ENCODE measurements around the gene TAF10. TPM values are rescaled to one million over a fixed set of nuclear protein-coding genes. Genes with fewer than 3 reads are reported as not detected.

Gene TAF10
- total RNA-seq, 1 donor from 2014 or later, result 112 TPM

GRCh38 chr11:6629892-6630631, 18.0 kb upstream of the TAF10 start:
- Histone ChIP-seq H3K36me3 (peaks cover 72% of the 10 kb centered on the region), H3K27me3 (ENCODE audit: low read depth) (no peaks in the 10 kb centered on the region), H3K27ac (no peak overlapping the region), H3K4me1 (peaks cover 9% of the 10 kb centered on the region), H3K9me3 (no peaks in the 10 kb centered on the region), H3K4me3 (peak overlapping the region; percentile 32)
- TF ChIP-seq CTCF (IDR thresholded peaks at IDR 0.05), result no peak
- intact Hi-C loops (cut with DNase I), result no loop called here
- ATAC-seq (peak; percentile 22 to 67), DNase-seq (no peak)

GRCh38 chr11:6629573-6629891, 17.5 kb upstream of the TAF10 start:
- intact Hi-C loops (cut with DNase I), result no loop called here
- H3K4me3 ChIP-seq, result no peak overlapping the region
- no peak for DNase-seq
- H3K9me3 ChIP-seq, result no peaks in the 10 kb centered on the region
- no peaks in the 10 kb centered on the region for H3K27me3 ChIP-seq (ENCODE audit: low read depth)
- peaks cover 4% of the 10 kb centered on the region for H3K4me1 ChIP-seq
- no peak for TF ChIP-seq CTCF (IDR thresholded peaks at IDR 0.05)
- no peak overlapping the region for H3K27ac ChIP-seq
- peaks cover 76% of the 10 kb centered on the region for H3K36me3 ChIP-seq
- no peak for ATAC-seq

DNA sequence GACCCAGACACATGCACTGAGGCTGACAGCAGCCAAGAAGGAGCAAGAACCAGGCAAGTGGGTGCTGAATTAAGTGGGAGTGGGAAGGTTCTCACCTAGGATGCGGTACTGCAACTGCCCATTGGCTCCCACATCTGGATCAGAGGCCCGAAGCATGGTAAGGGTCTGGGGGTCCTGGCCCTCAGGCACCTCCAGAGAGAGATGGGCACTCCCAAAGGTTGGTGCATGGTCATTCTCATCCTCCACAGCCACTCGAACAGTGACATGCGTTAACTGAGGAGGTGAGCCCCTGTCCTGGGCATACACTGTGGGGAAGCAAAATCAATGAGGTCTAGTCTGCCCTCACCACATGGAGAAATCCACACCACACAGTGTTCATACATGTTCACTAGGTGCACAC, 16.5 kb upstream of the TAF10 start:
- H3K4me1 ChIP-seq, result no peaks in the 10 kb centered on the region
- H3K9me3 ChIP-seq, result no peaks in the 10 kb centered on the region
- no peak for DNase-seq
- H3K27me3 ChIP-seq (ENCODE audit: low read depth), result no peaks in the 10 kb centered on the region
- no peak for ATAC-seq
- no peak for TF ChIP-seq CTCF (IDR thresholded peaks at IDR 0.05)
- H3K27ac ChIP-seq, result no peak overlapping the region
- intact Hi-C loops (cut with DNase I), result no loop called here
- no peak overlapping the region for H3K4me3 ChIP-seq
- peaks cover 76% of the 10 kb centered on the region for H3K36me3 ChIP-seq

- DNase-seq (no peak), ATAC-seq (no peak)
- Histone ChIP-seq H3K36me3 (peaks cover 73% of the 10 kb centered on the region), H3K27ac (no peak overlapping the region), H3K4me1 (no peaks in the 10 kb centered on the region), H3K4me3 (no peak overlapping the region), H3K27me3 (ENCODE audit: low read depth) (no peaks in the 10 kb centered on the region), H3K9me3 (no peaks in the 10 kb centered on the region)
- no peak for TF ChIP-seq CTCF (IDR thresholded peaks at IDR 0.05)
- intact Hi-C loops (cut with DNase I), result no loop called here
Measured at GRCh38 chr11:6627762-6628241, 15.8 kb upstream of the TAF10 start.

- H3K27me3 ChIP-seq (ENCODE audit: low read depth), result no peaks in the 10 kb centered on the region
Measured at GRCh38 chr11:6626971-6627761, 15.2 kb upstream of the TAF10 start.

More at GRCh38 chr11:6626971-6627761, 15.2 kb upstream of the TAF10 start:
- Histone ChIP-seq H3K4me1 (no peaks in the 10 kb centered on the region), H3K9me3 (no peaks in the 10 kb centered on the region), H3K36me3 (peaks cover 66% of the 10 kb centered on the region), H3K4me3 (no peak overlapping the region), H3K27ac (no peak overlapping the region)
- intact Hi-C loops (cut with DNase I), result no loop called here
- no peak for TF ChIP-seq CTCF (IDR thresholded peaks at IDR 0.05)
- DNase-seq (no peak), ATAC-seq (no peak)
